GM12892 (cell line): ENCODE results near the gene SNX10. TPM values are rescaled to one million over a fixed set of nuclear protein-coding genes. Genes with fewer than 3 reads are reported as not detected.
"Not testable (repeated sequence)": the region's sequence is repeated elsewhere in the genome, so short reads cannot be mapped to it uniquely, and the experiment has no call there.

ENCODE experiments used
- DNase-seq: peaks from one replicate; pipeline ENCODE4 v3.0.0; 2011; ENCODE audit not compliant: insufficient read length
- FAIRE-seq: peaks from 2 replicates; lab custom pipeline; 2011; peaks lifted over from hg19 to GRCh38; lab: Jason Lieb, UNC
- POLR2A ChIP-seq: IDR thresholded peaks from 2 replicates; pipeline ENCODE4 v1.6.1; 2011; ENCODE audit warnings: low read depth, low read length, control low read depth
- POLR2AphosphoS5 ChIP-seq: IDR thresholded peaks from 2 replicates; pipeline ENCODE4 v1.6.1; 2011; ENCODE audit warnings: low read depth, low read length, control low read depth
- TAF1 ChIP-seq: IDR thresholded peaks from 2 replicates; pipeline ENCODE4 v1.6.1; 2011; ENCODE audit warnings: low read depth, mild to moderate bottlenecking, control low read depth, low read length, borderline replicate concordance
- polyA plus RNA-seq: library from polyadenylated mRNA; unstranded; fragments of >200 nt; gene quantifications from one replicate; pipeline ENCODE4 v1.2.1, GENCODE V29; 2012; ENCODE audit warnings: missing spikeins, inconsistent platforms; ENCODE audit not compliant: missing spikeins

The SNX10 gene
- polyA plus RNA-seq: 34.0 TPM

- FAIRE-seq (peak; percentile 96), DNase-seq (peak; percentile 59)
- peak; percentile 63; the same call in 1 of the 2 replicates for TF ChIP-seq POLR2A
- TF ChIP-seq TAF1: peak; percentile 27; the same call in 1 of the 2 replicates
- no peak for TF ChIP-seq POLR2AphosphoS5
Measured at GRCh38 chr7:26291699-26292538, at the start of gene SNX10. Gene SNX10 (plus strand): TSS chr7:26291862. CDS start chr7:26346443, 54,581 bp downstream.

- DNase-seq (no peak), FAIRE-seq (no peak)
- TF ChIP-seq POLR2A: no peak
- TF ChIP-seq TAF1: no peak
- TF ChIP-seq POLR2AphosphoS5: no peak
Measured at GRCh38 chr7:26245150-26245549, 46.5 kb upstream of the SNX10 start.

GRCh38 chr7:26250239-26250638, 41.4 kb upstream of the SNX10 start:
- DNase-seq: no peak
- no peak for FAIRE-seq
- TF ChIP-seq POLR2AphosphoS5: no peak
- no peak for TF ChIP-seq TAF1
- no peak for TF ChIP-seq POLR2A

GRCh38 chr7:26261866-26262265, 29.8 kb upstream of the SNX10 start:
- not testable (repeated sequence) for DNase-seq, FAIRE-seq

GRCh38 chr7:26265065-26265464, 26.6 kb upstream of the SNX10 start:
- TF ChIP-seq POLR2AphosphoS5 (no peak), TAF1 (no peak), POLR2A (no peak)
- FAIRE-seq: no peak
- DNase-seq: no peak

GRCh38 chr7:26265499-26266075, 26.1 kb upstream of the SNX10 start:
- FAIRE-seq: no peak
- no peak for DNase-seq
- TF ChIP-seq TAF1 (no peak), POLR2A (no peak), POLR2AphosphoS5 (no peak)

GRCh38 chr7:26267601-26268166, 24.0 kb upstream of the SNX10 start:
- TF ChIP-seq POLR2AphosphoS5: no peak
- no peak for TF ChIP-seq TAF1
- TF ChIP-seq POLR2A: no peak
- FAIRE-seq (no peak), DNase-seq (no peak)

GRCh38 chr7:26275213-26275612, 16.4 kb upstream of the SNX10 start:
- TF ChIP-seq POLR2AphosphoS5: no peak
- no peak for TF ChIP-seq POLR2A
- TF ChIP-seq TAF1: no peak
- no peak for FAIRE-seq
- no peak for DNase-seq

- no peak for TF ChIP-seq TAF1
- DNase-seq: no peak
- no peak for FAIRE-seq
Measured at GRCh38 chr7:26278770-26279169, 12.9 kb upstream of the SNX10 start.

GRCh38 chr7:26279405-26279804, 12.3 kb upstream of the SNX10 start:
- TF ChIP-seq POLR2AphosphoS5 (no peak), POLR2A (no peak), TAF1 (no peak)
- FAIRE-seq (no peak), DNase-seq (no peak)

- DNase-seq: no peak
- FAIRE-seq: no peak
- TF ChIP-seq POLR2AphosphoS5 (no peak), POLR2A (no peak), TAF1 (no peak)
Measured at GRCh38 chr7:26280097-26280496, 11.6 kb upstream of the SNX10 start.

GRCh38 chr7:26280723-26281122, 10.9 kb upstream of the SNX10 start:
- TF ChIP-seq POLR2AphosphoS5 (no peak), POLR2A (no peak), TAF1 (no peak)
- no peak for DNase-seq
- no peak for FAIRE-seq
